AG09309 (cell line): ENCODE data around the gene MVD.

Source experiments
- DNase-seq: peaks from one replicate; pipeline ENCODE4 v3.0.0-alpha.2; 2010; ENCODE audit warnings: low read depth
- H3K4me3 ChIP-seq: 2 replicates; pipeline ENCODE4 v1.5.1; 2011; ENCODE audit warnings: mild to moderate bottlenecking, low read depth, low read length, moderate library complexity; ENCODE audit not compliant: control insufficient read depth
- TF ChIP-seq, protein P1 (sequence below): IDR thresholded peaks from 2 replicates; pipeline ENCODE4 v1.5.1; 2011; ENCODE audit warnings: mild to moderate bottlenecking, low read depth, low read length, inconsistent platforms; ENCODE audit not compliant: insufficient read depth, control insufficient read depth; ENCODE audit errors: missing control alignments

Gene MVD

DNA sequence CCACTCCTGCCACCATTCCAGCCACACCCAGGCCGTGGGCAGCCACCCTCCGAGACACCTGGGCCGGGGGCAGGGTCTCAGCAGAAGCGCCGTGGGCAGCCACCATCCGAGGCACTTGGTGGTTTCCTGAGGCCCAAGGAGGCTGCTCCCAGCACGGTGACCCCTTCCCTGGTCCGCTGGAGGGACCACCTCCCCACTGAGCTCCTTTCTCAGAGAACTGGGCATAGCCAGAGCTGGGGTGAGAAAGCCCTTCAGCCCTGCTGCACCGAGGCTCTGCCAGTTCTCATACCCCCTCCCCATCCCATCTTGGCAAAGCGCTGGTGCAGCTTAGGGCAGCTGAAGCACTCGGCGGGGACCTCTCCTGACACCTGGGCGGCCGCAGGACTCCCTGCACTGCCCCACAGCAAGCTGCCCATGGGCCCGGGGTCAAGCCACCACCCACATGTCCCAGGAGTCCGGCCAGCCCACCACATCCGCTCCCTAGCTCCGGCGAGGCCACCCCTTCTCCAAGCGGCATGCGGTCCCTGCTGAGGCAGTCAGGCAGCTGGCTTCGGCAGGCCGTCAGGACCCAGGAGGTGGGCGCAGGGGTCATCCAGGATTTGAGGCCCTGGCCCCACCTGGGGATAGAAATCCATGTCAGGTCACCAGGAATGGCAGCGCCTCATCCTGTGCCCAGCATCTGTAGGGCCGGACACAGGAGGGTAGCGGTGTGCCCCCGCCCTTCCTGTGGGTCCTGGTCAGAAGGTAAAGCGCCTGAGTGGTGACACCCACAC lies 10.7 kb downstream of the MVD start:
- H3K4me3 ChIP-seq, result no peak overlapping the region
- DNase-seq, result no peak
- TF ChIP-seq, protein P1, sequence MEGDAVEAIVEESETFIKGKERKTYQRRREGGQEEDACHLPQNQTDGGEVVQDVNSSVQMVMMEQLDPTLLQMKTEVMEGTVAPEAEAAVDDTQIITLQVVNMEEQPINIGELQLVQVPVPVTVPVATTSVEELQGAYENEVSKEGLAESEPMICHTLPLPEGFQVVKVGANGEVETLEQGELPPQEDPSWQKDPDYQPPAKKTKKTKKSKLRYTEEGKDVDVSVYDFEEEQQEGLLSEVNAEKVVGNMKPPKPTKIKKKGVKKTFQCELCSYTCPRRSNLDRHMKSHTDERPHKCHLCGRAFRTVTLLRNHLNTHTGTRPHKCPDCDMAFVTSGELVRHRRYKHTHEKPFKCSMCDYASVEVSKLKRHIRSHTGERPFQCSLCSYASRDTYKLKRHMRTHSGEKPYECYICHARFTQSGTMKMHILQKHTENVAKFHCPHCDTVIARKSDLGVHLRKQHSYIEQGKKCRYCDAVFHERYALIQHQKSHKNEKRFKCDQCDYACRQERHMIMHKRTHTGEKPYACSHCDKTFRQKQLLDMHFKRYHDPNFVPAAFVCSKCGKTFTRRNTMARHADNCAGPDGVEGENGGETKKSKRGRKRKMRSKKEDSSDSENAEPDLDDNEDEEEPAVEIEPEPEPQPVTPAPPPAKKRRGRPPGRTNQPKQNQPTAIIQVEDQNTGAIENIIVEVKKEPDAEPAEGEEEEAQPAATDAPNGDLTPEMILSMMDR, result no peak

DNA sequence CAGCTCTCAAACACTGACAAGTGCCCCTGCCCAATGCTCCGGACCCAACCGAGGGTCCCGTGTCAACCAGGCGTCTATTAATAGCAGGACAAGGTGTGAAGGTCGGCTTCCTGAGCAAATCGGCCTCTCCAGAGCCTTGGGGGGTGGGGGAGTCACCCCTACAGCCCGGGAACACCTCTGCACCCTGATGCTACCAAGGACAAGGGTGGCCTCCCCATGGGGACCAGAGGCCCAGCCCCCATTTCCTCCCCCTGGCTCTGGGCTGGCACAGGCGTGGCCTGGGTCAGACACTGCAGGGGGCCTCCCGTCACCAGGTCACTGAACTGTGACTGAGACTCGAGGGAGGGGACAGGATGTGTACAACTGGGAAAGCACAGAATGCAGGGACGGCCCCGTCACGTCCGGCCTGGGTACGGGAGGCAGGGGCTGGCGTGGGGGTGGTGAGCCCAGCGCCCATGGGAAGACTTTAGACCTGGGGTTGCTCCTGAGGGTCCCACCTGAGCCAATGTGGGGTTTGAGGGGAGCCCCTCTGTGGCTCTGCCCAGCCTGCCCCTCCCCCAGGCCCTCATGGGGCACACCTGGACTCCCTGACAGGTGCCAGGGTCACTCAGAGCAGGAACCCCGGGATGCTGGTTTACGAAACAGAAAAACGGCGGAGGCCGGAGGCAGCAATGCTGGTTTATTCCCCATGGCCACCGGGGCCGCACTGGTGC lies 11.5 kb downstream of the MVD start:
- no peak for DNase-seq
- TF ChIP-seq, protein P1, result no peak
- H3K4me3 ChIP-seq, result peak overlapping the region; percentile 81

DNA sequence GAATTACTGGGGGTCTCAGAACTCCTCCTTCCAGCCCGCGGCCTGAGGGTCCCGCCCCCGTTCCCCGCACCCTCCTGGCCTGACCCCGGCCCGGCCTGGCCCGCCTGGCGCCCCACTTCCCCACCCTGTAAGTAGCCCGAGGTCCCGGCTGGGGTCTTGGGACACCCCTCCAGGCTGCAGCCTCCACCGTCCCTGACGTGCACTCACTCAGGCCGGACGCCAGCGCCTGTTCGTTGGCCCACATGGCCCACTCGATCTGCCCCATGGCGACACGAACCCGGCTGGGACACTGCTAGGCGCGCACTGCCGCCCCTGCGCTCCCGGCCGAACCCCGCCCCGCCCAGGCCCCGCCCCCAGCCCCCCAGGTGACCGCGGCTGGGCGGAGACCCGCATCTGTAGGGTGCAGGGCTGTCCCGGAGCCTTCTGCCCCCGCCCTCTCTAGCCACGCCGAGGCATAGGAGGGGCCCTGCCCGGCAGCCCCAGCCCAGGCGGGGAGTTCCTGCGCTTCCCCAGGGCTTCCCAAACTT lies 12.1 kb downstream of the MVD start, which contains the start of gene CYBA:
TSS of gene CYBA (minus strand) at position 305 of the 527 bp plus-strand sequence. CDS start at position 265, 40 bp downstream.
- DNase-seq, result no peak
- TF ChIP-seq, protein P1, result no peak
- peak within 1 kb of the TSS; percentile 81 for H3K4me3 ChIP-seq

DNA sequence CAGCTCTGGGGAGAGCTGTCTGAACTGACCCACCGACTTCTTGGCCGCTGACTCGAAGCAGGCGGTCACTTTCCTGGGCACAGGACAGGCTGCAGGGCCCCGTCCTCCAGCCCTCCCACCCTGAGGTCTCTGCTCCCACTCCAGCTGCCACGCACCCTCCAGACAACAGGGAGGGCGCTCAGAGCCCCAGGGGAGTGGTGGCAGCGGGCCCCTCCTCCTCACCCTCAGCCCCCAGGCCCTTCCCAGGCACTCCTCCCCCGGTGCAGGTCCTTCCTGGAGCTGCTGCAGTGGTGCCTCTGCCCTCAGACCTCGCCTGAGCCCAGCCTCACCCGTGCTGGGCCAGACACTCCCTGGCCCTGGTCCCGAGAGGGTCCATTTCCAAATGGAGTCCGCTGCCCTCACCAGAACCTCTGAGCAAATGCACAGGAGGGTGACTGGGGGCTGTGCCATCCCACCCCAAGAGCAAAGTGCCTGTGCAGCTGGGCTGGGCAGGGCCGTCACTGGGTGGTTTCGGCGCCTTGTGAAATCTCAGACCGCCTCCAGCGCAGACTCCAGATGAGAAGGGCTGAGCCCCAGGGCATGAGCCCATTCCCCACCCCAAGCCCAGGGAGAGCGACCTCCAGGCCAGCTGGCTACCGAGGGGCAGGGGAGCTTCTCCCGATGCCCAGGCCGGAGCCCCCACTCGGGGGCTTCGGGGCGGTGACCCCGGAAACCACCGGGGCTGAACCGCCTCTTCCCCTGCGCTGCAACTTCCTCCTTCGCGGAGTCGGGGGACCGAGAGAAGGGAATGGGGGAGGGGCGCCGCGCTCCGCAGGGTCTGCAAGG lies 12.8 kb downstream of the MVD start:
- TF ChIP-seq, protein P1, result no peak
- H3K4me3 ChIP-seq, result peak overlapping the region; percentile 81
- DNase-seq, result no peak

DNA sequence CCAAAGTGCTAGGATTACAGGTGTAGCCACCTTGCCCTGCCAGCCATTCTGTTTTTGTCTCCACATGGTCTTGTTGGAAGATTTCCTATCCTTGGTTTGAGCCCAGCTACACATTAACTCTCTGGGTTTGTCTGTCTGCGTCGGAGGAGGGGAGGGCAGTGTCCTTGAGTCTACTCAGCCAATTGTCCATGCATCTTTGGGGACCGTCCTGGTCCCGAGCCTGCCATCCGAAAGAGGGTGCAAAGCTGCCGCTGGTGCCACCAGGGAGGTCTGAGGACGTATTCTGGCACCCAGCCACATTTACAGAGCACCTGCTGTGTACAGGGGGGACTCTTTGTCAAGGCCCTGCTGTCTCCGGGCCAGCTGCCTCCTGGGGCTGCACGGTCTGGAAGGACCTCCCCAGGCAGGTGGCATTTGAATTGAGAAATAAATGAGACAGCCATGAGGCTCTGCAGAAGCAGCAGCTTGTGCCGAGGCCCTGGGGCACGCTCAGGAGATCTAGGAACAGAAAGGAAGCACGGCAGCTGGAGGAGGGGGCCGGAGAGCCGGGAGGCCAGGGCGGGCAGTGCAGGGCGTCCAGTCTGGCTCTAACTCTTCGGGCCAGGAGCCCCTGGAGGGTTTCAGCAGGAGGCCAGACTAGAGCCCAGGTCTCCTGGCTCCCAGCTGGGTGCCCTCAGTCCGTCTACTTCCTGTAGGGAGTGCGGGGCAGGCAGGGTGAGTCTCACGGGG lies 13.5 kb downstream of the MVD start:
- peak overlapping the region; percentile 81; the same call in 1 of the 2 replicates for H3K4me3 ChIP-seq
- TF ChIP-seq, protein P1, result no peak
- no peak for DNase-seq
